HepG2 (cell line): ENCODE data around the gene RASD1. TPM values are rescaled to one million over a fixed set of nuclear protein-coding genes. Genes with fewer than 3 reads are reported as not detected.

Source experiments
- ESRRA ChIP-seq: sonication (generic); formaldehyde crosslinking; IDR thresholded peaks from 2 replicates; pipeline ENCODE4 v1.5.1; 2020; ENCODE audit warnings: mild to moderate bottlenecking, low read depth, missing genetic modification reagents
- FOSL1 ChIP-seq: sonication (generic); formaldehyde crosslinking; IDR thresholded peaks from 2 replicates; pipeline ENCODE4 v1.9.0; 2021; ENCODE audit warnings: missing genetic modification reagents, borderline replicate concordance
- GABPA ChIP-seq, 2 experiments: IDR thresholded peaks; 2 replicates each; pipeline ENCODE4 v1.6.1; 2011 to 2016; ENCODE audit warnings: low read depth in 2 of 2, low read length in 1 of 2, missing biosample characterization in 1 of 2, missing genetic modification characterization in 1 of 2
- HDAC2 ChIP-seq: sonication (generic); formaldehyde crosslinking; IDR thresholded peaks from 2 replicates; pipeline ENCODE4 v1.4.0; 2020; ENCODE audit warnings: missing genetic modification reagents
- KDM2A ChIP-seq: sonication (generic); formaldehyde crosslinking; IDR thresholded peaks from 2 replicates; pipeline ENCODE4 v1.4.0; 2020; ENCODE audit warnings: low read depth, missing genetic modification reagents, borderline replicate concordance
- KLF16 ChIP-seq, 2 experiments: sonication (generic) in 1 of 2; formaldehyde crosslinking in 1 of 2; IDR thresholded peaks; 2 replicates each; pipeline versions ENCODE4 v1.6.1 to v1.8.0; 2016 to 2023; ENCODE audit warnings: missing genetic modification reagents in 2 of 2, missing compliant biosample characterization in 1 of 2
- MED13 ChIP-seq: sonication (generic); formaldehyde crosslinking; IDR thresholded peaks from 2 replicates; pipeline ENCODE4 v1.5.0; 2020; ENCODE audit warnings: missing genetic modification reagents
- MXD4 ChIP-seq: IDR thresholded peaks from 2 replicates; pipeline ENCODE4 v1.6.1; 2016; ENCODE audit warnings: mild to moderate bottlenecking, missing biosample characterization, missing genetic modification reagents
- RAD51 ChIP-seq: fragments of 450-650 bp; IDR thresholded peaks from 2 replicates; pipeline ENCODE4 v1.6.1; 2016; ENCODE audit warnings: borderline replicate concordance
- ZBTB21 ChIP-seq: sonication (generic); formaldehyde crosslinking; IDR thresholded peaks from 2 replicates; pipeline ENCODE4 v1.4.0; 2020; ENCODE audit warnings: missing genetic modification reagents
- ZMYM2 ChIP-seq: sonication (generic); formaldehyde crosslinking; IDR thresholded peaks from 2 replicates; pipeline ENCODE4 v1.8.0; 2022; ENCODE audit warnings: mild to moderate bottlenecking, missing genetic modification reagents
- ZNF333 ChIP-seq: sonication (generic); formaldehyde crosslinking; IDR thresholded peaks from 2 replicates; pipeline ENCODE4 v1.4.0; 2020; ENCODE audit warnings: mild to moderate bottlenecking, missing genetic modification reagents, borderline replicate concordance
- ZNF605 ChIP-seq: sonication (generic); formaldehyde crosslinking; IDR thresholded peaks from 2 replicates; pipeline ENCODE4 v1.8.0; 2022; ENCODE audit warnings: mild to moderate bottlenecking, missing genetic modification reagents
- ZNF782 ChIP-seq: sonication (generic); formaldehyde crosslinking; IDR thresholded peaks from 2 replicates; pipeline ENCODE4 v1.4.0; 2020; ENCODE audit warnings: missing genetic modification reagents, mild to moderate bottlenecking, borderline replicate concordance
- polyA plus RNA-seq, 8 experiments: library from polyadenylated mRNA; depleted of rRNA in 3 of 8; stranded (reverse) in 7 of 8; unstranded in 1 of 8; fragments of >200 nt; fragmentation: Illumina TruSeq in 4 of 8; extraction: Trizol in 4 of 8; gene quantifications; 2 replicates each; pipeline versions ENCODE4 v1.2.1 to v1.2.3, GENCODE V29; 2011 to 2016; ENCODE audit warnings: low read depth in 4 of 8, missing spikeins in 1 of 8, mixed read lengths in 1 of 8; ENCODE audit not compliant: insufficient read depth in 1 of 8
- total RNA-seq, 5 experiments: library from RNA; depleted of rRNA; stranded (reverse); fragments of >200 nt; fragmentation: Illumina TruSeq; extraction: Trizol; gene quantifications; 2 replicates each; pipeline ENCODE4 v1.2.3, GENCODE V29; 2016; ENCODE audit warnings: low read depth in 1 of 5
- TF ChIP-seq, protein P1 (sequence below): sonication (generic); formaldehyde crosslinking; IDR thresholded peaks from 2 replicates; pipeline ENCODE4 v1.4.0; 2020; ENCODE audit warnings: low read depth, missing genetic modification reagents
- TF ChIP-seq, protein P2 (sequence below), 2 experiments: sonication (generic) in 1 of 2; formaldehyde crosslinking in 1 of 2; IDR thresholded peaks; 2 replicates each; pipeline versions ENCODE4 v1.4.0 to v1.6.1; 2018 to 2020; ENCODE audit warnings: missing genetic modification reagents in 2 of 2, borderline replicate concordance in 1 of 2, low read depth in 1 of 2, mild to moderate bottlenecking in 1 of 2, missing biosample characterization in 1 of 2
- TF ChIP-seq, protein P3 (sequence below): IDR thresholded peaks from 2 replicates; pipeline ENCODE4 v1.6.1; 2016; ENCODE audit warnings: low read depth, control low read depth
- TF ChIP-seq, protein P4 (sequence below): sonication (generic); formaldehyde crosslinking; IDR thresholded peaks from 2 replicates; pipeline ENCODE4 v1.9.0; 2021; ENCODE audit warnings: missing genetic modification reagents, borderline replicate concordance

RASD1 gene
- total and polyA plus RNA-seq, 2 of the 13 experiments (the other 11 are each of a cell fraction or from before 2014, with no cell fraction given): 1.6 to 4.2 TPM

DNA sequence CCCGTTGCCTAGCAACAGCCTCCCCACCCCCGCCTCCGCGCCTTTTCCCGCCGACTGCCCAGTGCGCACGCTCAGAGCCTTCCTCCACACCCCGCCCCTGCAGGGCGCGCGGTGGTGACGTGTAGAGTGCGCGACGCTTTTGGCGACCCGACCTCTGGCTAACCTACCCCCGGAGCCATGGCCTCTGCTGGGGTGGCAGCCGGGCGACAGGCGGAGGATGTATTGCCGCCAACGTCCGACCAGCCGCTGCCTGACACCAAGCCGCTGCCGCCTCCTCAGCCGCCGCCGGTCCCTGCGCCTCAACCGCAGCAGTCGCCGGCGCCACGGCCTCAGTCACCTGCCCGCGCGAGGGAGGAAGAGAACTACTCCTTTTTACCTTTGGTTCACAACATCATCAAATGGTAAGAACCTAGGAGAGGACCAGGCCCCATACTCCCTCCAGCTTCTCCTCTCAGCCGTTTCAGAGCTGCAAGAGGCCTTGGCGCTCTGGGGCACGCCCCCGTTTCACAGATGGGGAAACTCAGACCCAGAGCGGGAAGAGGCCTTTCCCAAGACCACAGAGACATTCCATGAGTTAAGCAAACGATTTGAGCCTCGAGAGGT lies 19.2 kb downstream of the RASD1 start, which contains the start of gene MED9 (continued):
- TF ChIP-seq FOSL1 (no peak), KLF16 (CRISPR knock-in tag; IDR thresholded peaks at IDR 0.05) (peak in 1 of 2 experiments; percentile 58; a peak in 1 of 4 replicates), ESRRA (CRISPR knock-in tag) (peak; percentile 94), HDAC2 (peak; percentile 46; the same call in 1 of the 2 replicates), ZMYM2 (no peak), ZNF605 (CRISPR knock-in tag) (no peak), ZNF333 (CRISPR knock-in tag) (0 out of 2 replicates have a peak, but pooled peaks have one; percentile 42), MXD4 (CRISPR knock-in tag) (peak; percentile 69; the same call in 1 of the 2 replicates), KDM2A (CRISPR knock-in tag) (peak; percentile 56; the same call in 1 of the 2 replicates), ZBTB21 (no peak), ZNF782 (CRISPR knock-in tag) (peak; percentile 77; the same call in 1 of the 2 replicates), RAD51 (no peak), GABPA (IDR thresholded peaks at IDR 0.05; ENCODE audit: low read depth, low read length) (no peak), GABPA (CRISPR knock-in tag; IDR thresholded peaks at IDR 0.05; ENCODE audit: low read depth) (no peak), MED13 (CRISPR knock-in tag) (peak; percentile 83; the same call in 1 of the 2 replicates)
- TF ChIP-seq, protein P1, sequence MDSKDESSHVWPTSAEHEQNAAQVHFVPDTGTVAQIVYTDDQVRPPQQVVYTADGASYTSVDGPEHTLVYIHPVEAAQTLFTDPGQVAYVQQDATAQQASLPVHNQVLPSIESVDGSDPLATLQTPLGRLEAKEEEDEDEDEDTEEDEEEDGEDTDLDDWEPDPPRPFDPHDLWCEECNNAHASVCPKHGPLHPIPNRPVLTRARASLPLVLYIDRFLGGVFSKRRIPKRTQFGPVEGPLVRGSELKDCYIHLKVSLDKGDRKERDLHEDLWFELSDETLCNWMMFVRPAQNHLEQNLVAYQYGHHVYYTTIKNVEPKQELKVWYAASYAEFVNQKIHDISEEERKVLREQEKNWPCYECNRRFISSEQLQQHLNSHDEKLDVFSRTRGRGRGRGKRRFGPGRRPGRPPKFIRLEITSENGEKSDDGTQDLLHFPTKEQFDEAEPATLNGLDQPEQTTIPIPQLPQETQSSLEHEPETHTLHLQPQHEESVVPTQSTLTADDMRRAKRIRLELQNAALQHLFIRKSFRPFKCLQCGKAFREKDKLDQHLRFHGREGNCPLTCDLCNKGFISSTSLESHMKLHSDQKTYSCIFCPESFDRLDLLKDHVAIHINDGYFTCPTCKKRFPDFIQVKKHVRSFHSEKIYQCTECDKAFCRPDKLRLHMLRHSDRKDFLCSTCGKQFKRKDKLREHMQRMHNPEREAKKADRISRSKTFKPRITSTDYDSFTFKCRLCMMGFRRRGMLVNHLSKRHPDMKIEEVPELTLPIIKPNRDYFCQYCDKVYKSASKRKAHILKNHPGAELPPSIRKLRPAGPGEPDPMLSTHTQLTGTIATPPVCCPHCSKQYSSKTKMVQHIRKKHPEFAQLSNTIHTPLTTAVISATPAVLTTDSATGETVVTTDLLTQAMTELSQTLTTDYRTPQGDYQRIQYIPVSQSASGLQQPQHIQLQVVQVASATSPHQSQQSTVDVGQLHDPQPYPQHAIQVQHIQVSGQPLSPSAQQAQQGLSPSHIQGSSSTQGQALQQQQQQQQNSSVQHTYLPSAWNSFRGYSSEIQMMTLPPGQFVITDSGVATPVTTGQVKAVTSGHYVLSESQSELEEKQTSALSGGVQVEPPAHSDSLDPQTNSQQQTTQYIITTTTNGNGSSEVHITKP (CRISPR knock-in tag): no peak
- TF ChIP-seq, protein P2, sequence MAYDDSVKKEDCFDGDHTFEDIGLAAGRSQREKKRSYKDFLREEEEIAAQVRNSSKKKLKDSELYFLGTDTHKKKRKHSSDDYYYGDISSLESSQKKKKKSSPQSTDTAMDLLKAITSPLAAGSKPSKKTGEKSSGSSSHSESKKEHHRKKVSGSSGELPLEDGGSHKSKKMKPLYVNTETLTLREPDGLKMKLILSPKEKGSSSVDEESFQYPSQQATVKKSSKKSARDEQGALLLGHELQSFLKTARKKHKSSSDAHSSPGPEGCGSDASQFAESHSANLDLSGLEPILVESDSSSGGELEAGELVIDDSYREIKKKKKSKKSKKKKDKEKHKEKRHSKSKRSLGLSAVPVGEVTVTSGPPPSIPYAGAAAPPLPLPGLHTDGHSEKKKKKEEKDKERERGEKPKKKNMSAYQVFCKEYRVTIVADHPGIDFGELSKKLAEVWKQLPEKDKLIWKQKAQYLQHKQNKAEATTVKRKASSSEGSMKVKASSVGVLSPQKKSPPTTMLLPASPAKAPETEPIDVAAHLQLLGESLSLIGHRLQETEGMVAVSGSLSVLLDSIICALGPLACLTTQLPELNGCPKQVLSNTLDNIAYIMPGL (CRISPR knock-in tag; IDR thresholded peaks at IDR 0.05; ENCODE audit: borderline replicate concordance in 1 of 2, low read depth in 1 of 2): peak; percentile 57 to 69; a peak in 2 of 4 replicates
- TF ChIP-seq, protein P3, sequence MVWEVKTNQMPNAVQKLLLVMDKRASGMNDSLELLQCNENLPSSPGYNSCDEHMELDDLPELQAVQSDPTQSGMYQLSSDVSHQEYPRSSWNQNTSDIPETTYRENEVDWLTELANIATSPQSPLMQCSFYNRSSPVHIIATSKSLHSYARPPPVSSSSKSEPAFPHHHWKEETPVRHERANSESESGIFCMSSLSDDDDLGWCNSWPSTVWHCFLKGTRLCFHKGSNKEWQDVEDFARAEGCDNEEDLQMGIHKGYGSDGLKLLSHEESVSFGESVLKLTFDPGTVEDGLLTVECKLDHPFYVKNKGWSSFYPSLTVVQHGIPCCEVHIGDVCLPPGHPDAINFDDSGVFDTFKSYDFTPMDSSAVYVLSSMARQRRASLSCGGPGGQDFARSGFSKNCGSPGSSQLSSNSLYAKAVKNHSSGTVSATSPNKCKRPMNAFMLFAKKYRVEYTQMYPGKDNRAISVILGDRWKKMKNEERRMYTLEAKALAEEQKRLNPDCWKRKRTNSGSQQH: 0 out of 2 replicates have a peak, but pooled peaks have one; percentile 78
- TF ChIP-seq, protein P4, sequence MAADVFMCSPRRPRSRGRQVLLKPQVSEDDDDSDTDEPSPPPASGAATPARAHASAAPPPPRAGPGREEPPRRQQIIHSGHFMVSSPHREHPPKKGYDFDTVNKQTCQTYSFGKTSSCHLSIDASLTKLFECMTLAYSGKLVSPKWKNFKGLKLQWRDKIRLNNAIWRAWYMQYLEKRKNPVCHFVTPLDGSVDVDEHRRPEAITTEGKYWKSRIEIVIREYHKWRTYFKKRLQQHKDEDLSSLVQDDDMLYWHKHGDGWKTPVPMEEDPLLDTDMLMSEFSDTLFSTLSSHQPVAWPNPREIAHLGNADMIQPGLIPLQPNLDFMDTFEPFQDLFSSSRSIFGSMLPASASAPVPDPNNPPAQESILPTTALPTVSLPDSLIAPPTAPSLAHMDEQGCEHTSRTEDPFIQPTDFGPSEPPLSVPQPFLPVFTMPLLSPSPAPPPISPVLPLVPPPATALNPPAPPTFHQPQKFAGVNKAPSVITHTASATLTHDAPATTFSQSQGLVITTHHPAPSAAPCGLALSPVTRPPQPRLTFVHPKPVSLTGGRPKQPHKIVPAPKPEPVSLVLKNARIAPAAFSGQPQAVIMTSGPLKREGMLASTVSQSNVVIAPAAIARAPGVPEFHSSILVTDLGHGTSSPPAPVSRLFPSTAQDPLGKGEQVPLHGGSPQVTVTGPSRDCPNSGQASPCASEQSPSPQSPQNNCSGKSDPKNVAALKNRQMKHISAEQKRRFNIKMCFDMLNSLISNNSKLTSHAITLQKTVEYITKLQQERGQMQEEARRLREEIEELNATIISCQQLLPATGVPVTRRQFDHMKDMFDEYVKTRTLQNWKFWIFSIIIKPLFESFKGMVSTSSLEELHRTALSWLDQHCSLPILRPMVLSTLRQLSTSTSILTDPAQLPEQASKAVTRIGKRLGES (CRISPR knock-in tag): no peak
